GM12872 (cell line): ENCODE measurements around the gene GTF3C4.

Experiments used
- CTCF ChIP-seq: IDR thresholded peaks from 3 replicates; pipeline ENCODE4 v1.5.1; 2011; ENCODE audit warnings: low read depth, mild to moderate bottlenecking, low read length, moderate library complexity; ENCODE audit not compliant: insufficient read depth

The GTF3C4 gene

GRCh38 chr9:132723809-132724208 is 53.5 kb downstream of the GTF3C4 start:
- TF ChIP-seq CTCF, result no peak

- no peak for TF ChIP-seq CTCF
These were observed 55.0 kb downstream of the GTF3C4 start for GRCh38 chr9:132725306-132725705.

- TF ChIP-seq CTCF, result no peak
These were observed 56.4 kb downstream of the GTF3C4 start for GRCh38 chr9:132726576-132727130.

GRCh38 chr9:132728071-132728470 is 57.8 kb downstream of the GTF3C4 start:
- no peak for TF ChIP-seq CTCF

- no peak for TF ChIP-seq CTCF
These were observed 58.2 kb downstream of the GTF3C4 start for GRCh38 chr9:132728497-132728896.

- TF ChIP-seq CTCF, result no peak
These were observed 59.1 kb downstream of the GTF3C4 start for GRCh38 chr9:132729235-132729890.

- no peak for TF ChIP-seq CTCF
These were observed 60.1 kb downstream of the GTF3C4 start for GRCh38 chr9:132730054-132731033.
